CD4-positive, alpha-beta memory T cell (primary cell): ENCODE measurements around the gene EYA3. TPM values are rescaled to one million over a fixed set of nuclear protein-coding genes. Genes with fewer than 3 reads are reported as not detected.

ENCODE experiments used
- CTCF ChIA-PET: fragments of 350-600 bp; sonication (Branson Sonifier 250); formaldehyde crosslinking; loops from one replicate; lab custom pipeline; 2021; ENCODE audit warnings: inconsistent platforms; ENCODE audit not compliant: partially characterized antibody; lab: Charles Lee
- POLR2A ChIA-PET: fragments of 350-600 bp; sonication (Branson Sonifier 250); formaldehyde crosslinking; loops from one replicate; lab custom pipeline; 2021; ENCODE audit not compliant: partially characterized antibody; lab: Charles Lee
- DNase-seq, 5 donors: peaks; one replicate each; pipeline versions ENCODE4 v3.0.0 to v3.0.0-alpha.2; 2020 to 2022; ENCODE audit warnings: mixed read lengths in 1 of 5
- H3K27ac ChIP-seq: one replicate; pipeline ENCODE4 v1.7.0; 2013; ENCODE audit warnings: low read depth, low read length
- H3K27me3 ChIP-seq: 2 replicates; pipeline ENCODE4 v1.7.0; 2013; ENCODE audit warnings: mild to moderate bottlenecking, low read length, moderate library complexity; ENCODE audit not compliant: insufficient read depth
- H3K36me3 ChIP-seq: 2 replicates; pipeline ENCODE4 v1.7.0; 2013; ENCODE audit warnings: mild to moderate bottlenecking, low read length, moderate library complexity; ENCODE audit not compliant: insufficient read depth
- H3K4me1 ChIP-seq: 2 replicates; pipeline ENCODE4 v1.7.0; 2013; ENCODE audit warnings: mild to moderate bottlenecking, low read length, moderate library complexity; ENCODE audit not compliant: insufficient read depth
- H3K4me3 ChIP-seq, 2 donors: one replicate each; pipeline ENCODE4 v1.7.0; 2013; ENCODE audit warnings: low read length in 2 of 2, mild to moderate bottlenecking in 1 of 2
- H3K9me3 ChIP-seq, 2 donors: one replicate each; pipeline ENCODE4 v1.7.0; 2013; ENCODE audit warnings: low read length in 2 of 2, control low read depth in 1 of 2; ENCODE audit not compliant: control insufficient read depth in 1 of 2
- H3K27ac Mint-ChIP-seq, 7 donors: one replicate each; pipeline ENCODE4 v1.8.0; 2020 to 2021; ENCODE audit warnings: mixed read lengths in 7 of 7, mild to moderate bottlenecking in 6 of 7, inconsistent platforms in 3 of 7, moderate library complexity in 3 of 7
- H3K27me3 Mint-ChIP-seq, 2 donors: one replicate each; pipeline ENCODE4 v1.8.0; 2020 to 2021; ENCODE audit warnings: mixed read lengths in 2 of 2
- H3K36me3 Mint-ChIP-seq, 2 donors: one replicate each; pipeline ENCODE4 v1.8.0; 2020 to 2021; ENCODE audit warnings: mixed read lengths in 2 of 2, inconsistent platforms in 1 of 2, mild to moderate bottlenecking in 1 of 2
- H3K4me1 Mint-ChIP-seq, 4 donors: one replicate each; pipeline ENCODE4 v1.8.0; 2020 to 2021; ENCODE audit warnings: mixed read lengths in 4 of 4, mild to moderate bottlenecking in 1 of 4
- H3K4me3 Mint-ChIP-seq, 8 donors: one replicate each; pipeline ENCODE4 v1.8.0; 2020 to 2021; ENCODE audit warnings: mixed read lengths in 8 of 8, mild to moderate bottlenecking in 7 of 8, moderate library complexity in 6 of 8, inconsistent platforms in 3 of 8
- H3K9me3 Mint-ChIP-seq, 8 donors: one replicate each; pipeline ENCODE4 v1.8.0; 2020 to 2021; ENCODE audit warnings: mixed read lengths in 8 of 8, mild to moderate bottlenecking in 5 of 8, inconsistent platforms in 3 of 8, moderate library complexity in 1 of 8
- intact Hi-C: fragments of 100-400 bp; cut with micrococcal nuclease; formaldehyde crosslinking; loops from one replicate; pipeline ENCODE4 v1.15.1; 2023
- polyA plus RNA-seq, 2 donors: library from polyadenylated mRNA; unstranded; fragments of 300-500 nt; fragmentation: Illumina TruSeq; gene quantifications; one replicate each; pipeline ENCODE4 v1.2.3, GENCODE V29; 2021
- total RNA-seq, 2 experiments: library from RNA; stranded (reverse); gene quantifications; one replicate each; pipeline ENCODE4 v1.2.3, GENCODE V29; 2021

Gene EYA3
- total and polyA plus RNA-seq, 4 experiments from 2014 or later: 4.8 to 22.6 (median 13.5) TPM

DNA sequence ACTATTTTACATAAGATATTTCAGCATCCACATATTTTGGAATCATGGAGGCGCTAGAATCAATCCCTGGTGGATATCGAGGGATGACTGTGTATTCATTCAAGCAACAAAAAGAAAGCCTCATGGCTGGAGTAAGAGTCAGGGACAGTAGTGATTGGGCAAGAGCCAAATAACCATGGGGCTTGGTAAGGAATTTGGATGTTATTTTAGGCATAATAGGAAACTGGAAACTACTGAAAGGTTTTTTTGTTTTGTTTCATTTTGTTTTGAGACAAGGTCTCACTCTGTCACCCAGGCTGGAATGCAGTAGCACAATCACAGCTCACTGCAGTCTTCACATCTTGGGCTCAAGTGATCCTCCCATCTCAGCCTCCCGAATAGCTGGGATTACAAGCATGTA, 33.8 kb upstream of the EYA3 start:
- H3K27me3 Mint-ChIP-seq: peaks cover 2 to 8% of the 10 kb centered on the region in 2 donors
- H3K9me3 ChIP-seq: no peaks in the 10 kb centered on the region
- H3K4me1 ChIP-seq: no peaks in the 10 kb centered on the region
- intact Hi-C loops: no loop called here
- H3K27me3 ChIP-seq: no peaks in the 10 kb centered on the region
- H3K27ac Mint-ChIP-seq: no peak overlapping the region
- no peak overlapping the region for H3K4me3 ChIP-seq
- H3K36me3 Mint-ChIP-seq: no peaks in the 10 kb centered on the region
- DNase-seq: no peak
- no peak overlapping the region for H3K4me3 Mint-ChIP-seq
- ChIA-PET CTCF (no interaction called here), POLR2A (no interaction called here)
- H3K27ac ChIP-seq: no peak overlapping the region
- no peaks in the 10 kb centered on the region for H3K36me3 ChIP-seq
- no peaks in the 10 kb centered on the region for H3K4me1 Mint-ChIP-seq
- peaks cover 0 to 2% (median 0%) of the 10 kb centered on the region in 8 donors for H3K9me3 Mint-ChIP-seq

- CTCF ChIA-PET: no interaction called here
- Histone ChIP-seq H3K36me3 (no peaks in the 10 kb centered on the region), H3K4me3 (no peak overlapping the region), H3K4me1 (peaks cover 10% of the 10 kb centered on the region), H3K9me3 (no peaks in the 10 kb centered on the region), H3K27ac (no peak overlapping the region), H3K27me3 (no peaks in the 10 kb centered on the region)
- Mint-ChIP-seq H3K9me3 (peaks cover 0 to 2% (median 0%) of the 10 kb centered on the region in 8 donors), H3K36me3 (no peaks in the 10 kb centered on the region), H3K4me1 (peaks cover 6 to 8% (median 6%) of the 10 kb centered on the region in 4 donors), H3K27me3 (no peaks in the 10 kb centered on the region), H3K4me3 (no peak overlapping the region), H3K27ac (no peak overlapping the region)
- intact Hi-C loops: no loop called here
- POLR2A ChIA-PET: no interaction called here
- DNase-seq: no peak
These were observed 31.1 kb upstream of the EYA3 start for GRCh38 chr1:28119556-28119955.

- Mint-ChIP-seq H3K36me3 (no peaks in the 10 kb centered on the region), H3K27ac (no peak overlapping the region), H3K27me3 (no peaks in the 10 kb centered on the region), H3K4me3 (no peak overlapping the region), H3K4me1 (peaks cover 6 to 8% (median 6%) of the 10 kb centered on the region in 4 donors), H3K9me3 (peaks cover 0 to 2% (median 0%) of the 10 kb centered on the region in 8 donors)
- H3K9me3 ChIP-seq: no peaks in the 10 kb centered on the region
- intact Hi-C loops: no loop called here
- peaks cover 10% of the 10 kb centered on the region for H3K4me1 ChIP-seq
- ChIA-PET CTCF (no interaction called here), POLR2A (no interaction called here)
- no peak for DNase-seq
- no peaks in the 10 kb centered on the region for H3K27me3 ChIP-seq
- H3K4me3 ChIP-seq: no peak overlapping the region
- H3K36me3 ChIP-seq: no peaks in the 10 kb centered on the region
- no peak overlapping the region for H3K27ac ChIP-seq
These were observed 30.4 kb upstream of the EYA3 start for GRCh38 chr1:28118640-28119307.

GRCh38 chr1:28115267-28115666, 26.9 kb upstream of the EYA3 start:
- Histone ChIP-seq H3K9me3 (no peaks in the 10 kb centered on the region), H3K27me3 (no peaks in the 10 kb centered on the region), H3K4me3 (no peak overlapping the region), H3K27ac (no peak overlapping the region), H3K36me3 (no peaks in the 10 kb centered on the region), H3K4me1 (peaks cover 10% of the 10 kb centered on the region)
- peaks cover 6 to 11% (median 7%) of the 10 kb centered on the region in 4 donors for H3K4me1 Mint-ChIP-seq
- intact Hi-C loops: no loop called here
- peak overlapping the region in 3 of 8 donors; percentile 3 to 32 (median 17) for H3K4me3 Mint-ChIP-seq
- POLR2A ChIA-PET: no interaction called here
- CTCF ChIA-PET: interaction anchor here (1.0 kb wide), 1 partner anchor 24 kb away, joined by 3 read pairs; no protein-coding TSS in a partner anchor
- DNase-seq: peak; percentile 25 to 68 (median 32)
- no peaks in the 10 kb centered on the region for H3K27me3 Mint-ChIP-seq
- H3K9me3 Mint-ChIP-seq: no peaks in the 10 kb centered on the region
- peak overlapping the region in 4 of 7 donors; percentile 9 to 60 (median 35) for H3K27ac Mint-ChIP-seq
- no peaks in the 10 kb centered on the region for H3K36me3 Mint-ChIP-seq

DNA sequence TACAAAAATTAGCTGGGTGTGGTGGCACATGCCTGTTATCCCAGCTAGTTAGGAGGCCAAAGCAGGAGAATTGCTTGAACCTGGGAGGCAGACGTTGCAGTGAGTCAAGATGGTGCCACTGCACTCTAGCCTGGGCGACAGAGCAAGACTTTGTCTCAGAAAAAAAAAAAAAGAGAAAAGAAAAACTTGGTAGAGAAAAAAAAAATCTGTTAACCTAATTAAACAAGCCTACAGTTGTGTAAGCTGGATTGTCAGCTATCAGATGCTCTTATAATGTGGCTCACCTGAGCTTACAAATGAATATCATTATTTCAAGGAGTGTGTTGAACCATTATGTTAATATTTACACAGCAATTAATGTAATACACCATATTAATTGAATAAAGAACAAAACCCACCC, 26.4 kb upstream of the EYA3 start:
- intact Hi-C loops: no loop called here
- Mint-ChIP-seq H3K36me3 (no peaks in the 10 kb centered on the region), H3K9me3 (no peaks in the 10 kb centered on the region), H3K27me3 (no peaks in the 10 kb centered on the region), H3K4me1 (peaks cover 6 to 11% (median 7%) of the 10 kb centered on the region in 4 donors), H3K27ac (peak overlapping the region in 2 of 7 donors; percentile 12 to 16), H3K4me3 (no peak overlapping the region)
- DNase-seq: no peak
- no peak overlapping the region for H3K4me3 ChIP-seq
- no peaks in the 10 kb centered on the region for H3K36me3 ChIP-seq
- H3K9me3 ChIP-seq: no peaks in the 10 kb centered on the region
- H3K4me1 ChIP-seq: peaks cover 10% of the 10 kb centered on the region
- CTCF ChIA-PET: interaction anchor here (1.0 kb wide), 1 partner anchor 24 kb away, joined by 3 read pairs; no protein-coding TSS in a partner anchor
- H3K27ac ChIP-seq: no peak overlapping the region
- no peaks in the 10 kb centered on the region for H3K27me3 ChIP-seq
- POLR2A ChIA-PET: no interaction called here

DNA sequence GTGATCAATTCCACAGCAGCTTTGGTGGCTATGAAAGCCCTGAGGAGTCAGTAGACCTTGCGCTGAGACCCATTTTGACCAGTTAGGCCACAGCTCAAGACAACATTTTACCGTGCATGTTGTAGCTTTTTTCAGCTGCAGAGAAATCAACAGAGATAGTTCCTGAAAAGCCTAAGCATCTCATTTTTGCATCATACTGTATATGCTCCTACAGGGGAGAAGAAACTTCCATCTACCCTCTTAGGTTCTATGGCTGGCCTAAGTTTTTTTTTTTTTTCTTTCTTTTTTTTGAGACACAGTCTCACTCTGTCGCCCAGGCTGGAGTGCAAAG, 24.8 kb upstream of the EYA3 start:
- intact Hi-C loops: no loop called here
- no peak overlapping the region for H3K4me3 Mint-ChIP-seq
- Histone ChIP-seq H3K27me3 (no peaks in the 10 kb centered on the region), H3K4me1 (peaks cover 10% of the 10 kb centered on the region), H3K27ac (no peak overlapping the region), H3K4me3 (no peak overlapping the region), H3K36me3 (no peaks in the 10 kb centered on the region), H3K9me3 (no peaks in the 10 kb centered on the region)
- H3K9me3 Mint-ChIP-seq: no peaks in the 10 kb centered on the region
- no peaks in the 10 kb centered on the region for H3K36me3 Mint-ChIP-seq
- H3K4me1 Mint-ChIP-seq: peaks cover 6 to 11% (median 7%) of the 10 kb centered on the region in 4 donors
- no peak for DNase-seq
- H3K27me3 Mint-ChIP-seq: no peaks in the 10 kb centered on the region
- peak overlapping the region in 1 of 7 donors; percentile 12 for H3K27ac Mint-ChIP-seq
- CTCF ChIA-PET: interaction anchor here (1.2 kb wide), 1 partner anchor 22 kb away, joined by 3 read pairs; no protein-coding TSS in a partner anchor
- POLR2A ChIA-PET: no interaction called here

- H3K9me3 ChIP-seq: no peaks in the 10 kb centered on the region
- H3K27ac ChIP-seq: no peak overlapping the region
- Mint-ChIP-seq H3K4me1 (peaks cover 6 to 11% (median 7%) of the 10 kb centered on the region in 4 donors), H3K27ac (peak overlapping the region in 2 of 7 donors; percentile 12 to 13), H3K9me3 (no peaks in the 10 kb centered on the region), H3K4me3 (no peak overlapping the region), H3K36me3 (no peaks in the 10 kb centered on the region), H3K27me3 (no peaks in the 10 kb centered on the region)
- intact Hi-C loops: no loop called here
- peaks cover 10% of the 10 kb centered on the region for H3K4me1 ChIP-seq
- ChIA-PET CTCF (interaction anchor here (1.2 kb wide), 1 partner anchor 21 kb away, joined by 3 read pairs; no protein-coding TSS in a partner anchor), POLR2A (no interaction called here)
- H3K36me3 ChIP-seq: no peaks in the 10 kb centered on the region
- H3K27me3 ChIP-seq: no peaks in the 10 kb centered on the region
- no peak overlapping the region for H3K4me3 ChIP-seq
- DNase-seq: no peak
These were observed 24.2 kb upstream of the EYA3 start for GRCh38 chr1:28112388-28113241.
